ENCODE measurements around the gene SLC25A29.

DNA sequence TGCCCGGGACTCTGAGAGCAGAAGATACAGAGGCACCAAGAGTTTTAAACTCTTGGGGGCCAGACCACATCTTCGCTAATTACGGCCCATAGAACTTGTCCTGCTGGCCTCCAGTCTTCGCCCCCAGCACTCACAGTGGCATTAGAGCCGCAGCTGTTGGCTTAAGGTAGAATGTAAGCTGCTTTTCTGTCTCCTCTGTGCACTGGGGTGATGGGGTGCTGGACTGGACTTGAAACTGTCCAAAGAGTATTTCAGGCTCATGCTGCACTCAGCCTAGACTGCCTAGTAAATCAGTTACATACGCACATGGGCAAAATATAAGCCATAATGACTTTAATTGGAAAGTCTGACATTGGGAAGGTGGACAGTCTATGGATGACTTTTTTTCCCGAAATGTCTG lies 38.3 kb downstream of the SLC25A29 start:
- TF ChIP-seq CEBPB (IDR thresholded peaks at IDR 0.05; ENCODE audit: low read depth, low read length) (no peak), EP300 (IDR thresholded peaks at IDR 0.05; ENCODE audit: borderline replicate concordance in 1 of 2, low read depth in 2 of 2, low read length in 2 of 2) (no peak), HDAC2 (IDR thresholded peaks at IDR 0.05; ENCODE audit: borderline replicate concordance in 1 of 2, low read depth in 2 of 2, low read length in 2 of 2) (no peak), ASH2L (IDR thresholded peaks at IDR 0.05; ENCODE audit: low read length) (no peak), TAF7 (optimal IDR thresholded peaks at IDR 0.05; ENCODE audit: borderline replicate concordance, low read depth, low read length) (no peak)
- TF ChIP-seq, protein P1, sequence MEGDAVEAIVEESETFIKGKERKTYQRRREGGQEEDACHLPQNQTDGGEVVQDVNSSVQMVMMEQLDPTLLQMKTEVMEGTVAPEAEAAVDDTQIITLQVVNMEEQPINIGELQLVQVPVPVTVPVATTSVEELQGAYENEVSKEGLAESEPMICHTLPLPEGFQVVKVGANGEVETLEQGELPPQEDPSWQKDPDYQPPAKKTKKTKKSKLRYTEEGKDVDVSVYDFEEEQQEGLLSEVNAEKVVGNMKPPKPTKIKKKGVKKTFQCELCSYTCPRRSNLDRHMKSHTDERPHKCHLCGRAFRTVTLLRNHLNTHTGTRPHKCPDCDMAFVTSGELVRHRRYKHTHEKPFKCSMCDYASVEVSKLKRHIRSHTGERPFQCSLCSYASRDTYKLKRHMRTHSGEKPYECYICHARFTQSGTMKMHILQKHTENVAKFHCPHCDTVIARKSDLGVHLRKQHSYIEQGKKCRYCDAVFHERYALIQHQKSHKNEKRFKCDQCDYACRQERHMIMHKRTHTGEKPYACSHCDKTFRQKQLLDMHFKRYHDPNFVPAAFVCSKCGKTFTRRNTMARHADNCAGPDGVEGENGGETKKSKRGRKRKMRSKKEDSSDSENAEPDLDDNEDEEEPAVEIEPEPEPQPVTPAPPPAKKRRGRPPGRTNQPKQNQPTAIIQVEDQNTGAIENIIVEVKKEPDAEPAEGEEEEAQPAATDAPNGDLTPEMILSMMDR (IDR thresholded peaks at IDR 0.05; ENCODE audit: control extremely low read depth in 1 of 3, insufficient read depth in 1 of 3, low read depth in 1 of 3, low read length in 3 of 3): no peak

Data from H1 (cell line).